Effector memory CD4-positive, alpha-beta T cell (primary cell): ENCODE measurements around the gene MYADML2.
A peak's percentile ranks its signal among the peaks of the same experiment; 100 is the strongest.

Experiments
- DNase-seq, 3 donors: peaks; one replicate each; pipeline ENCODE4 v3.0.0-alpha.2; 2020
- H3K27ac ChIP-seq: 2 replicates; pipeline ENCODE4 v1.7.0; 2013; ENCODE audit warnings: mild to moderate bottlenecking, low read length, moderate library complexity; ENCODE audit not compliant: insufficient read depth, poor library complexity, severe bottlenecking
- H3K27me3 ChIP-seq: replicated peaks from 2 replicates; pipeline ENCODE4 v1.7.0; 2013; ENCODE audit warnings: mild to moderate bottlenecking, low read length; ENCODE audit not compliant: insufficient read depth, control insufficient read depth, poor library complexity, severe bottlenecking
- H3K36me3 ChIP-seq: 2 replicates; pipeline ENCODE4 v1.7.0; 2013; ENCODE audit warnings: mild to moderate bottlenecking, low read length, moderate library complexity; ENCODE audit not compliant: control insufficient read depth, insufficient read depth
- H3K4me1 ChIP-seq: 2 replicates; pipeline ENCODE4 v1.7.0; 2013; ENCODE audit warnings: low read length, mild to moderate bottlenecking; ENCODE audit not compliant: control insufficient read depth, insufficient read depth, poor library complexity, severe bottlenecking
- H3K4me3 ChIP-seq: 2 replicates; pipeline ENCODE4 v1.7.0; 2013; ENCODE audit warnings: low read length, low read depth, mild to moderate bottlenecking; ENCODE audit not compliant: insufficient read depth, poor library complexity, severe bottlenecking
- H3K9me3 ChIP-seq: 2 replicates; pipeline ENCODE4 v1.7.0; 2013; ENCODE audit warnings: mild to moderate bottlenecking, low read length, moderate library complexity; ENCODE audit not compliant: control insufficient read depth

The MYADML2 gene

DNA sequence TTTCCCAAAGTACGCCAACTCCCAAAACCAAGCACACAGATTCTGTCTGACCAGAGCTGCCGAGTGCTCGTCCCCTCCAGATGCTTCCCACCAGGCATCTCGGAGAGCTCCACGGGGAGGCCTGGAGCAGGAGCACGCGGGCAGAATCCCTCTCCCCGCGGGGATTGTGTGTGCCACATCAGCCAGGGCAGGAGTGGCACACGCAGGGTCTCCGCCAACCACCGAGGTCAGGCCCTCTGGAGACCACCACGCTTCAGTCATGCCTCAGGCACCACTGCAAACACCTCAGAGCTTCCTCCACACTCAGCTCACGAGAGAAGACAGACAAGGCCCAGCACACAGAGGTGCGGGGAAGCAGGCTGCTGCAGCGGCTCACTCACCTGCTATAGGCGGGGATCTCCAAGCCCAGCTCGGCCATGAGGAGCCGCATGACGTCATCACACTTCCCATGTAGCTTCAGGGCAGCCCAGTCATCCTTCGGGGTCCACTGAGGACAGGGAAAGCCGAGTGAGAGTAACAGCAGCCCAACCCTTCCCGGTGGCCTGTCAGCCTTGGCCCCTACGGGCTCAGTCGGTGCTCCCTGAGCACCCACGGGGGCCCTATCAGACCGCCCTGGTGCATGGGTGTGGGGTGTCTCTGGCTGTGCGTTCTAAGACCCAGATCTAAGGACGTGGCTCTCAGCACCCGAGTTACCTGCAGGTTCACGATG is 33.5 kb downstream of the MYADML2 start:
- Histone ChIP-seq H3K27me3 (no peaks in the 10 kb centered on the region), H3K9me3 (no peaks in the 10 kb centered on the region), H3K36me3 (peaks cover 44% of the 10 kb centered on the region), H3K4me3 (no peak overlapping the region), H3K27ac (no peak overlapping the region), H3K4me1 (peaks cover 27% of the 10 kb centered on the region)
- no peak for DNase-seq

DNA sequence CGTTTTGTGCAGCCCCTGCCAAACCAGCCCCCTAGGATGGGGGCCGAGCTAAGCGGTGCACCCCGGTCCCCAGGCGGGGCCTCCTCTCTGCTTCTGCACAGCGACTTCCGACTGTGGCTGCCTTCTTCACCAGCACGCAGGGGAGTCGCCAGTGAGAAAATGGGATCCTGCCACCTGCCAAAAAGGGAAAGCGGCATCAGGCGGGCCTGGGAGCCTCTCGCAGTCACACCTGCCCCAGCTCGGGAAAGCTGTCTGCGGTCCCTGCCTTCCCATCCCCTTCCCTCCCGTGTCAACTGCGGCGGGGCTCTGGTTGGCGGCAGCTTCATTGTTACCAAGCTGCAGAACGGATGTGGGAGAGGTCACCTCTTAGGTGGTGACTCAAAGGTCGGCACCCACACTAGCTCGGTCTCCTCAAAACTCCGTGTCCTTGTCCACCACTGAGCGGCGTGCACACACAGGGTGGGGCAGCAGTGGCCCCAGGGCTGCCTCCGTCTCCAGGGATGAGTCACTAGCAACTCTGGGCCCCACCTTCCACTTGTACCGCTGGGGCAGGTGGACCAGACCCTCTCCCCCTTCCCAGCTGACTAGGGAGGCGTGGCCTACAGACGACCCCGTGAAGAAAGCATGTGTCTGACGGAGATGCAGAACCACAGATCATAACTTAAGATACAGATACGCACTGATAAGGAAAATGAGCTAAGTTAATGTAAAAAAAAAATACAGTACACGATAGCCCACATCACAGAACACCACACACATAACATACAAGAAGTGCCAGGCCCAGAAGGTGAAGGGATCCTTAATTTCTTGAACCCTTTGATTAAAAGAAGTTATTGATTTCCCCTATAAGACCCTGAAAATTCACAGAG is 34.4 kb downstream of the MYADML2 start:
- H3K4me3 ChIP-seq = no peak overlapping the region
- peaks cover 22% of the 10 kb centered on the region for H3K4me1 ChIP-seq
- no peaks in the 10 kb centered on the region for H3K9me3 ChIP-seq
- DNase-seq = no peak
- no peaks in the 10 kb centered on the region for H3K27me3 ChIP-seq
- no peak overlapping the region for H3K27ac ChIP-seq
- peaks cover 44% of the 10 kb centered on the region for H3K36me3 ChIP-seq

DNA sequence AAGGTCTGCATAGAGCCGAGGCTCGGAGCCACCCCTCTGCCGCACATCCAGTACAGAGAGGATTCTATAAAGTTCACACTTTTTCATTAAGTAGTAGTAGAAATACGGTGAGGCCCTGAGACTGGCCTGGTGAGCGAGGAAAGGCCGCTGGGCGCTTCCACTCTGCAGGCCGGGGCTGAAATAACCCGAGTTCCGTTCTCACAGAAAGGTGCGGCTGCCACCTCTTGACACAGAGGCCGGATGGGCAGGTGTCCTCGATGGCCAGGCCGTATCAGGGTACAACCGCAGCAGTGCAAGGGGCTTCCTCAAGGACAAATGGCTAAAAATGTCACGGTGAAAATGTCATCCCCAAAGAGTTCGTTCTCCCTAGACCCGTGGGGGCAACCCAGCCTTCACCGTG is 35.1 kb downstream of the MYADML2 start:
- peak overlapping the region; percentile 42 for H3K27ac ChIP-seq
- peaks cover 19% of the 10 kb centered on the region for H3K4me1 ChIP-seq
- DNase-seq = no peak
- H3K36me3 ChIP-seq = peaks cover 46% of the 10 kb centered on the region
- H3K4me3 ChIP-seq = no peak overlapping the region
- H3K27me3 ChIP-seq = no peaks in the 10 kb centered on the region
- no peaks in the 10 kb centered on the region for H3K9me3 ChIP-seq

DNA sequence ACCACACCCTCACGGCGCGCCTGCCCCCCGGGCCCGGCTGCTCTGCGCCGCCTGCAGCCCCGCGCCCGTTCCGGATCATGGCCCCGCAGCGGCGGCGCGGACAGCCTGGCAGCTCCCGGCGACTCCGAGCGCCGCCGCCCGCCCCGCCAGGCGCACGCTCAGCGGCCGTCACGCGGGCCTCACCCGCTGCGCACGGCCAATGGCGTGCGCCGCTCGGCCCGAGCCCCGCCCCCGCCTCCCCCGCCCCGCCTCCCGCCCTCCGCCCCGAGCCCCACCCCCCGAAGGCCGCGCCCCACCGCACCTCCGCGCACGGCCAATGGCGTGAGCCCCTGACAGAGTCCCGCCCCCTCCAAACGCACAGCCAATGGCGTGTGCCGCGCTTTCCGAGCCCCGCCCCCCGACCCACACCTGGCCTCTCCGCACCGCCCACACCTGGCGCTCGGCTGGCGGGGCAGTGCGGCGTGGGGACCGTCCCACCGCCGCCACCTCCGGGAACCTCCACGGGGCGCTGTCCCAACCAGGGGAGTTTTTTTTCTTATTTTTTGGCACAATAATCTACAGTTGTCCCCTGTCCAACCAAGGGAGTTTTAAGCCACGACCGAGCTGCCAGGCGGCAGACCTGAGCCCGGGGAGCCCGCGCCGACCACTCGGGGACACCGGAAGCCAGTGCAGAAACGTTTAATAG is 35.6 kb downstream of the MYADML2 start, which contains the start of gene PCYT2:
Gene PCYT2, minus strand, starts transcription at position 123 of the 685 bp plus-strand sequence. Its CDS starts 44 bp downstream, at position 79.
- peak; percentile 86 to 94 (median 92) for DNase-seq
- Histone ChIP-seq H3K27ac (peak within 1 kb of the TSS; percentile 53), H3K27me3 (no peaks in the 10 kb centered on the region), H3K4me1 (peaks cover 14% of the 10 kb centered on the region), H3K9me3 (no peaks in the 10 kb centered on the region), H3K4me3 (peak within 1 kb of the TSS; percentile 62), H3K36me3 (peaks cover 52% of the 10 kb centered on the region)

DNA sequence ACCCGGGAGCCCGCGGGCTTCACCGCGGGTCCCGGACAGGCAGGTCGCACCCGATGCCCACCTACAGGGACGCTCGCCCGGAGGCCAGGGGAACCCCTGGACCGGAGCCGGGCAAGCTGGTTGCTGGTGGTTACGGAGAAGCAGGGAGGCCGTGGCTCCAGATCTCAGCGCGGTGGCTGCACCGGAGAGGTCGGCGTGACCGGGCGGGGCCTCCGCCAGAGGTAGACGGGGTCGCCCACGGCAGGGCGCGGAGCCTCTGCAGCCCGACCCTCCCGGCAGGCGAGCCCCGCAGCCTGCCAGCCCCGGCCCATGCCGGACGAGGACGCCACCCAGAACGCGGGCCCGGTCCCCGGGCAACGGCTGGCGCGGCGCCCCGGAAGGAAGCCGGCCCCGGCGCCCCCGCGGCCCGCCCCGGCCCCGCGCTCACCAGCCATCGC is 36.2 kb downstream of the MYADML2 start:
- Histone ChIP-seq H3K36me3 (peaks cover 48% of the 10 kb centered on the region), H3K4me1 (peaks cover 14% of the 10 kb centered on the region), H3K4me3 (peak overlapping the region; percentile 62), H3K27ac (peak overlapping the region; percentile 53), H3K9me3 (no peaks in the 10 kb centered on the region), H3K27me3 (no peaks in the 10 kb centered on the region)
- DNase-seq = peak in 1 of 3 donors; percentile 6

DNA sequence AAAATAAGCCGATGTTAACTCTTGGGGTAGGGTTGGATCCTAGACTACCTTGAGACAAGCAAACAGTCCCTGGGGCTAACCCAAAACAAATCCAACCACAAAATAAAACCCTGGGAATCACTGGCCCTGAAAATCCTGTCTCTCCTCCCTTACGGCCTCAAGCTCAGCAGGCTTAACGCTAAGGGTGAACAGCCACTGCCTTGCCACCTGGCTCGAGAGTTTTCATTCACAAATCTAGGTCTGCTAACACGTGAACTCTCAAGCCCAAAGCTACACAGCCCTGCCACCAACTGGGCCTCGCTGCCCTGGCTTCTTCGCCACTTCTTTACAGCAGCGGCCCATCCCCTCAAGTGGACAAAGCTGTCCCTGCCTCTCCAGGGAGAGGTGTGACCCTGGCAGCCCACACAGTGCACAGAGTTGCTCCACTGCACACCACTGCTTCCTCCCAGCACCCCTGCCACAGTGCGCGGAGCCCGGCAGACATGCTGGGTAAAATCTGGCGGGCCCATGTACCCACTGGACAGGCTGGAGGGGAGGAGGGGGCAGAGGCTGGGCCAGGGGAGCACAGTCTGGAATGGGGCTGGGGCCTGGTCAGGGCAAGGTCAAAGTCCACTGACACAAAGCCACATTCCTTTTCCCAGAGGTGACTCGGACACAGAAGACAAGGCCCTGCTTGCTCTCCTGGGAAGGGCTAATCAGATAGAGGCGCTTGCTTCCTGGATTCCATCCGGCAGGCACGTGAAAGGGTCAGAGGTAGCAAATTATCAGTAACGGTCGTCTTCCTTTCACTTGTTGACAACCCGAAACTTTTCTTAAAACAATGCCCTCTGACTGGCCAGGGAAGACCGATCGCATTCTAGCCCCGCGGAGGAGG is 36.8 kb downstream of the MYADML2 start:
- Histone ChIP-seq H3K9me3 (no peaks in the 10 kb centered on the region), H3K27ac (peak overlapping the region; percentile 53), H3K36me3 (peaks cover 46% of the 10 kb centered on the region), H3K27me3 (no peaks in the 10 kb centered on the region), H3K4me1 (peaks cover 14% of the 10 kb centered on the region), H3K4me3 (peak overlapping the region; percentile 62)
- no peak for DNase-seq

DNA sequence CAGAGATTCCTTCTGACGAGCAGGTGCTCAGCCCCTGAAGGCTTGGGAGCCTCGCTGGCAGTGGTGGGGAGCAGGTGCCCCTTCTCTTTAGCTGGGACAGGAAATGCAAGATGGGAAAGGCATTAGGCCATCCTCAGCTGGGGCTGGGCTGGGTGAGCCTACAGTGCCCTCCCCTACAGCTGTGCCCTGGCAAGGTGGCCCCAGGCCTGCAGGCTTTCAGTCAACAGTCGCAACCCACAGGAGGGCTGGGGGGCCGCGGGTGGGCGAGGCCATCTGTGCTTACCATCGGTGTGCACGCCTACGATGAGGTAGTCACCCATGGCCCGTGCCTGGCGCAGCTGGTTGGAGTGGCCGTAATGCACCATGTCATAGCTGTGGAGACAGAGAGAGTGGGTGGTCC is 37.8 kb downstream of the MYADML2 start:
- peaks cover 46% of the 10 kb centered on the region for H3K36me3 ChIP-seq
- no peak overlapping the region for H3K4me3 ChIP-seq

DNA sequence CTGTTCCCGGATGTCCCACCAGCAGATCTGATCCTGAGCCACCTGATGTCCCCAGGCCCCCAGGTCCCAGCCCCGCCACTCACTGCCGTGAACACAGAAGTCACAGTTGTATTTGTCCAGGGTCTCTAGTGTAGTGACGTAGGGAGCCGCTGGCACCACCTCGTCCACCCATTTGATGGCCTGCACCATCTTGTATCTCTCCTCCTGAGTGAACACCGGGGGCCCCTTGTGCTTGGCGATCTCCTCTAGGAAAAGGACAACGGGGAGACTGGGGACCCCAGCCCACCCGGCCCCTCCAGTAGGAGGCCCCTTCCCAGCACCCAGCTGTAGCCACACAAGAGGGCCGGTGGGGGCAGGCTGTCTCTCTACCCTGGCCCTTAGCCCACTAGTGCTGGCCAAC is 38.2 kb downstream of the MYADML2 start:
- Histone ChIP-seq H3K27me3 (no peaks in the 10 kb centered on the region), H3K9me3 (no peaks in the 10 kb centered on the region), H3K4me1 (peaks cover 14% of the 10 kb centered on the region), H3K4me3 (no peak overlapping the region), H3K27ac (no peak overlapping the region), H3K36me3 (peaks cover 41% of the 10 kb centered on the region)
- no peak for DNase-seq

More for the DNA sequence above, 37.8 kb downstream of the MYADML2 start:
- H3K9me3 ChIP-seq = no peaks in the 10 kb centered on the region
- peaks cover 14% of the 10 kb centered on the region for H3K4me1 ChIP-seq
- H3K27me3 ChIP-seq = no peaks in the 10 kb centered on the region
- DNase-seq = no peak
- H3K27ac ChIP-seq = no peak overlapping the region
